Activated naive CD8-positive, alpha-beta T cell treated with anti-CD3 and anti-CD28 coated beads, Interleukin-2, amount 50 U/mL, for 24 hours (primary cell): ENCODE data around the gene ZNF221.

Experiments used
- ATAC-seq: fragments of 150-1000 bp; cut with Tn5 transposase; one replicate; pipeline ENCODE4 v1.10.0; 2021
- DNase-seq: peaks from one replicate; pipeline ENCODE4 v3.0.0; 2021
- H3K27ac Mint-ChIP-seq: one replicate; pipeline ENCODE4 v1.8.0; 2021; ENCODE audit warnings: mild to moderate bottlenecking, mixed read lengths
- H3K27me3 Mint-ChIP-seq: one replicate; pipeline ENCODE4 v1.8.0; 2021; ENCODE audit warnings: mixed read lengths
- H3K36me3 Mint-ChIP-seq: one replicate; pipeline ENCODE4 v1.8.0; 2021; ENCODE audit warnings: low read depth, mixed read lengths
- H3K4me1 Mint-ChIP-seq: one replicate; pipeline ENCODE4 v1.8.0; 2021; ENCODE audit warnings: mixed read lengths
- H3K4me3 Mint-ChIP-seq: one replicate; pipeline ENCODE4 v1.8.0; 2021; ENCODE audit warnings: mild to moderate bottlenecking, moderate library complexity, mixed read lengths
- H3K9me3 Mint-ChIP-seq: one replicate; pipeline ENCODE4 v1.8.0; 2021; ENCODE audit warnings: mixed read lengths

The ZNF221 gene

DNA sequence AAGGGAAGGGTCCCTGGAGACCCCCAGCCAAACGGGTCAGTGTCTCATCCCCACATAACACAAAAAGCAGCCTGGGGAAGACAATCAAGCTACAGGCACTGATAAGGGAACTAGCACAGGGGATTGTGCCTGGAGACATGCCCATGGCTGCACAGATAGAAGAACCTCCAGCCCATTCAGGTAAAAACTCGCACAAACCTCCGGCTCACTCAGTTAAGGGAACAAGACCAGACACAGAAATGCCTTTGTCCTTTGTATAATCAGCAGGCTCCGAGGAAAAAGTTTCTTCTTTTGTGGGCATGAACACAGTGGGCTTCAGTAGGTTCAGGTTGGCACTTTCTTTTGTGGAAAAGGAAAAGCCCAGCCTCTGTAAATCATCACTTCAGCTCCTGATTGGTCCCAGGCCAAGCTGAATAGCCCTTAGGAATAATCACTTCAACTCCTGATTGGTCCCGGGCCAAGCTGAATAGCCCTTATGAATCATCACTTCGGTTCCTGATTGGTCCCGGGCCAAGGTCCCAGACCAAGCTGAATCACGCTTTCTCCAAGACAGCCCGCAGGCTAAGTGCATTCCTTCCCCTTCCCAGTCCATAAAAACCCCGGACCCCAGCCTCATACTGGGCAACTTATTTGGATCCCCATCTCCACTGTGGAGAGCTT, 46.7 kb downstream of the ZNF221 start:
- Mint-ChIP-seq H3K27ac (no peak overlapping the region), H3K36me3 (peaks cover 60% of the 10 kb centered on the region), H3K4me1 (peaks cover 10% of the 10 kb centered on the region), H3K9me3 (peaks cover 59% of the 10 kb centered on the region), H3K4me3 (no peak overlapping the region), H3K27me3 (no peaks in the 10 kb centered on the region)
- DNase-seq (no peak), ATAC-seq (no peak)

DNA sequence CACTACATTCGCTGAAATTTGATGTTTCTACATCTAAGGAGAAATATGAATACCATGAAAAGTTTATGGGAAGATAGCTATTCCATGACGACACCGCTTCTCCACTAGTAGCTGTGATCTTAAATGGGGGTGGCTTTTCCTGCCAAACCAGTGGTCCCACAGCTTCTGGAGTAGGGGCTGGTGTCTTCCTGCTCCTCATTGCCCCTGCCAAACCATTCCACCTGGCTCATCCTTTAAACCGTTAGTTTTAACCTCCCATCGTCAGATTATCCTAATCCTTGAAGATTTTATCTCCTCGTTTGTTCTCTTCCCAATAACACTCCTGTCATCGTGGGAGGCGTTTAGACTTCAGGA, 51.2 kb downstream of the ZNF221 start:
- H3K27me3 Mint-ChIP-seq = no peaks in the 10 kb centered on the region
- peaks cover 36% of the 10 kb centered on the region for H3K36me3 Mint-ChIP-seq
- H3K9me3 Mint-ChIP-seq = peaks cover 54% of the 10 kb centered on the region
- DNase-seq = no peak
- H3K4me1 Mint-ChIP-seq = peaks cover 20% of the 10 kb centered on the region
- peak overlapping the region; percentile 97 for H3K27ac Mint-ChIP-seq
- no peak for ATAC-seq
- peak overlapping the region; percentile 99 for H3K4me3 Mint-ChIP-seq

- H3K27ac Mint-ChIP-seq = peak within 1 kb of the TSS; percentile 97
- peak; percentile 97 for ATAC-seq
- no peaks in the 10 kb centered on the region for H3K27me3 Mint-ChIP-seq
- H3K4me3 Mint-ChIP-seq = peak within 1 kb of the TSS; percentile 99
- DNase-seq = peak; percentile 77
- H3K36me3 Mint-ChIP-seq = peaks cover 39% of the 10 kb centered on the region
- H3K4me1 Mint-ChIP-seq = peaks cover 20% of the 10 kb centered on the region
- peaks cover 57% of the 10 kb centered on the region for H3K9me3 Mint-ChIP-seq
Measured at GRCh38 chr19:44002566-44003460, 51.8 kb downstream of the ZNF221 start, which contains the start of gene ZNF230. Gene ZNF230 (plus strand): TSS chr19:44002957. CDS start chr19:44007079, 4,122 bp downstream.

DNA sequence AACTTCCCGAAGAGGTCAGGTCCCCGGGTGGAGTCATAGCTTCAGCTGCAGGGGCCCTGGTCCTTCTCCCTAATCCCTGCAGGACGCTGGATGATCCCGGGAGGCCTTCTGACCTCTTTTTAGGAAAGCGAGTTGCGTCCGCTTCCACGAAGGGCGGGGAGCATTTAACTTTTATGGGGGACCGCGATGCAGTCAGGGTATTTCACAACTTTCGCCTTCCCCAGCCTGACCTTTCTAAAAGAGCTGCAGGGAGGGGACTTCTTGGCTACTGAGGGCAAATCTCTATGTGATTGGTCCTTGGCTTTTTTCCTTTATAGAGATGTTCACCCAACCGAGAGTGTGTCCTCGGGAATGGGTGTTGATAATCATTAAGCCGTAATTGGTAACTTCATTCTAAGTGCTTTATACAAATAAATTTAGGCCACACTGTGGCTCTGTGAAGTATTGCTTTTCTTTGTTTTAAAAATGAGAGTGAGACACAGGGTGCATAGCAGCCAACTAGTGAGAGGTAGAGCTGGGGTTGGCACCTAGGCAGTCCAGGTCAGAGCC, 52.5 kb downstream of the ZNF221 start:
- peaks cover 40% of the 10 kb centered on the region for H3K36me3 Mint-ChIP-seq
- peaks cover 58% of the 10 kb centered on the region for H3K9me3 Mint-ChIP-seq
- no peaks in the 10 kb centered on the region for H3K27me3 Mint-ChIP-seq
- ATAC-seq (peak; percentile 34), DNase-seq (peak; percentile 16)
- peak overlapping the region; percentile 99 for H3K4me3 Mint-ChIP-seq
- peaks cover 20% of the 10 kb centered on the region for H3K4me1 Mint-ChIP-seq
- H3K27ac Mint-ChIP-seq = peak overlapping the region; percentile 97

- H3K9me3 Mint-ChIP-seq = peaks cover 66% of the 10 kb centered on the region
- no peak overlapping the region for H3K4me3 Mint-ChIP-seq
- H3K36me3 Mint-ChIP-seq = peaks cover 61% of the 10 kb centered on the region
- peaks cover 20% of the 10 kb centered on the region for H3K4me1 Mint-ChIP-seq
- H3K27me3 Mint-ChIP-seq = no peaks in the 10 kb centered on the region
- no peak for DNase-seq
- ATAC-seq = no peak
- H3K27ac Mint-ChIP-seq = no peak overlapping the region
Measured at GRCh38 chr19:44005973-44006372, 54.9 kb downstream of the ZNF221 start.

DNA sequence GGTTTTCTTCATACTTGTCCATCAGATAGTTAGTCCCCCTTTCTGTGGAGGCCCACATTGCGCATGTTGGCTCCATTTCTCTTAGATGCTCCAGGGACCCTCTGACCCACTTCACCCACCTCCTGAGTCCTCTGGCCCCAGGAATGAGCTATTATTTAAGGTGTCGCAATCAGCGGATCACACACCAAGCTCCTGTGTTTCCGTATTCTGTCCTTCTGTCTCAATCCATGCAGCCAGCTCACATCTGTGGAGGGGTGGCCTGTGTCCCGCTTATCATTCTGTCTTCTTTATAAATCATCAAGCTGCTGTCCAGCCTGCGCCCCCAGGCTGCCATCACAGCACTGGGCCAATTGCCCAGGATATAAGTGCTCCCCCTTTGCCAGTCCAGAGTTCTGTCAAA, 56.4 kb downstream of the ZNF221 start:
- Mint-ChIP-seq H3K27me3 (no peaks in the 10 kb centered on the region), H3K27ac (no peak overlapping the region), H3K4me3 (no peak overlapping the region), H3K9me3 (peaks cover 71% of the 10 kb centered on the region), H3K36me3 (peaks cover 72% of the 10 kb centered on the region), H3K4me1 (peaks cover 13% of the 10 kb centered on the region)
- no peak for DNase-seq
- no peak for ATAC-seq

DNA sequence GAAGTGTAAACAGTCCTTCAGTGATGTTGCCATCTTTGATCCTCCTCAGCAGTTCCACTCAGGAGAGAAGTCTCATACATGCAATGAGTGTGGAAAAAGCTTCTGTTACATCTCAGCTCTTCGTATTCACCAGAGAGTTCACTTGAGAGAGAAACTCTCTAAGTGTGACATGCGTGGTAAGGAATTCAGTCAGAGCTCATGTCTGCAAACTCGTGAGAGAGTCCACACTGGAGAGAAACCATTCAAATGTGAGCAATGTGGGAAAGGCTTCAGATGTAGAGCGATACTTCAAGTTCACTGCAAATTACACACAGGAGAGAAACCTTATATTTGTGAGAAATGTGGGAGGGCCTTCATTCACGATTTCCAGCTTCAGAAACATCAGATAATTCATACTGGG, 59.4 kb downstream of the ZNF221 start:
- Mint-ChIP-seq H3K27me3 (no peaks in the 10 kb centered on the region), H3K9me3 (peaks cover 94% of the 10 kb centered on the region), H3K27ac (no peak overlapping the region), H3K36me3 (peaks cover 84% of the 10 kb centered on the region), H3K4me3 (no peak overlapping the region), H3K4me1 (no peaks in the 10 kb centered on the region)
- ATAC-seq = no peak
- no peak for DNase-seq
